Cardiac fibroblast (primary cell): ENCODE measurements around the gene OR10A3.

Experiments
- DNase-seq, 2 donors: peaks; one replicate each; pipeline versions ENCODE4 v3.0.0 to v3.0.0-alpha.2; 2010; ENCODE audit warnings: low read depth in 2 of 2
- H3K4me3 ChIP-seq, 2 donors: replicated peaks in 1 of 2; 1 replicate in 1 of 2; 2 replicates in 1 of 2; pipeline ENCODE4 v1.5.1; 2011; ENCODE audit warnings: low read depth in 2 of 2, low read length in 2 of 2, mild to moderate bottlenecking in 2 of 2, moderate library complexity in 1 of 2
- TF ChIP-seq, protein P1 (sequence below): IDR thresholded peaks from one replicate; pipeline ENCODE4 v1.5.1; 2011; ENCODE audit warnings: low read depth, mild to moderate bottlenecking, low read length, inconsistent platforms

Gene OR10A3

DNA sequence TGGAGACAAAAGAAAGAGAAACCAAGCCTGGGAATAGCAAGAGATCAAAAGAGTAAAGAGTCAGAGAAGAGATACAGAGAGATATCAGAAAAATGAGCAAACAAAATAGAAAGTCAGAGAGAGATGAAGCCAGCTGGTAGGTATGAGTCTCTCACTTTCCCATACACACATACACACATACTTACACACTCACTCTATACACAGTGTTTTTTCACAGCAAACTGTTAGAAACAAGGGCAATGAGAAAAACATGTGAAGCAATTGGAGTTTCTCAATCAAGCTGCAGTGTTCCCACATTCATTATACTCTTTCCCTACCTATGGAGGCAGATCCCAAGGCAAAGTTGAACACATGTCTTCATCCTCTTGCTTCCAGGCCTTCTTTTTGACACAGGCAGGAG, 26.3 kb upstream of the OR10A3 start:
- TF ChIP-seq, protein P1, sequence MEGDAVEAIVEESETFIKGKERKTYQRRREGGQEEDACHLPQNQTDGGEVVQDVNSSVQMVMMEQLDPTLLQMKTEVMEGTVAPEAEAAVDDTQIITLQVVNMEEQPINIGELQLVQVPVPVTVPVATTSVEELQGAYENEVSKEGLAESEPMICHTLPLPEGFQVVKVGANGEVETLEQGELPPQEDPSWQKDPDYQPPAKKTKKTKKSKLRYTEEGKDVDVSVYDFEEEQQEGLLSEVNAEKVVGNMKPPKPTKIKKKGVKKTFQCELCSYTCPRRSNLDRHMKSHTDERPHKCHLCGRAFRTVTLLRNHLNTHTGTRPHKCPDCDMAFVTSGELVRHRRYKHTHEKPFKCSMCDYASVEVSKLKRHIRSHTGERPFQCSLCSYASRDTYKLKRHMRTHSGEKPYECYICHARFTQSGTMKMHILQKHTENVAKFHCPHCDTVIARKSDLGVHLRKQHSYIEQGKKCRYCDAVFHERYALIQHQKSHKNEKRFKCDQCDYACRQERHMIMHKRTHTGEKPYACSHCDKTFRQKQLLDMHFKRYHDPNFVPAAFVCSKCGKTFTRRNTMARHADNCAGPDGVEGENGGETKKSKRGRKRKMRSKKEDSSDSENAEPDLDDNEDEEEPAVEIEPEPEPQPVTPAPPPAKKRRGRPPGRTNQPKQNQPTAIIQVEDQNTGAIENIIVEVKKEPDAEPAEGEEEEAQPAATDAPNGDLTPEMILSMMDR = no peak
- H3K4me3 ChIP-seq = no peak overlapping the region
- DNase-seq = peak in 1 of 2 donors; percentile 11

DNA sequence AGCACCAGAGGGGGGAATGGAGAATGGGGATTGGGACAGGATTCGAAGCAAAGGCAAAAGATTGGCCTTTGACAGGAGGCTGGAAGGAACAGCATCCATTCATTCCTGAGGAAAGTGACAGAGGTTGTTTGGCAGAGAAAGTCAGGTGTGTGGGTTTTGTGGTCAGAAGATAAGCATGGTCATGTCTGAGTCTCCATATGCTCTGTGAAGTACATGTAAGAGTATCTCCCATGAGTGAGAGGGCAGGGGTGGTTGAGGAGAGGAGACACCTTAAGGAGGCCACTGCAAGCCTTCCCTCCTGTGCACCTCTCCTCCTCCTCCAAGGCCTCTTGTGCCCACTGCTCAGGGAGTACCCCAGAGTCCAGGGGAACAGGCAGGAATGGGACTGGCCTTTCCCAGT, 25.6 kb upstream of the OR10A3 start:
- no peak overlapping the region for H3K4me3 ChIP-seq
- TF ChIP-seq, protein P1 = no peak
- DNase-seq = no peak

DNA sequence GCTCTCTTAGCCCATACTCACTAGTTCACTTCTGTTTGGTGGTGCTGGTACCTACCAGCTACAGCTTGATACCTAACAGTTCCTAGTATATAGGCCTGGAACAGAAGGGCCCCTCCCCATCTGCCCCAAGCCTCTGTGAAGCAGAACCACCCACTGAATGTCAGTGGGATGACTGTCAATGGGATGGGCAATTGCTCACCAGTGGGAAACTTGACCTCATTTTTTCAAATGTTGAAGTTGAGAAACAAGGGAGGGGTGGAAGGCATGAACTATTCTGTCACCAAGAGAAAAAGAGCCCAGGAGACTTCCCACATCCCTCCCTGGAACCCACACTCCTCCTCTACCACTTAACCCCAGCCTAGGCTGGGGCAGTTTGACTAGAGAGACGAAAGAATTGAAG, 23.9 kb upstream of the OR10A3 start, which contains the start of gene NLRP10:
TSS of gene NLRP10 (minus strand) at position 62 of the 400 bp plus-strand sequence. CDS start 1,952 bp downstream, outside the sequence.
- peak in 1 of 2 donors; percentile 71 for DNase-seq
- TF ChIP-seq, protein P1 = no peak
- no peak within 1 kb of the TSS for H3K4me3 ChIP-seq

DNA sequence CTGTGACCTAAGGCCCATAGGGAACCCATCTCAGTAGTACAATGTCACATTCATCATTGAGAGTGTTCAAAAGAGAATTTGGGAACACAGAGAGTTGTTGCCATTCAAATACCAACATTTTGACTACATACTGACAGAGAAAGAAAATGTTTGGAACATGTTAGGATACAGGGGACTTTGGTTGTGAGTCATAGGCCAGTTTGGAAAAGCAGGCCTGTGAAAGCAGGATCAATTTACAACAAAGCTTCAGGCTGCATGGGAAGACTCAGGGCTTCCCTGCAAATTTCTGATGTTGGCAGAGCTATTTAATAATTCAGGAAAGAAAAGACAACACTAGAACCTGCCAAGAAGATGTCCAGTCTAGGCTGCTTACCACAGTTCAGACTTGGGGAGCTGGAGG, 23.4 kb upstream of the OR10A3 start:
- TF ChIP-seq, protein P1 = no peak
- DNase-seq = peak in 1 of 2 donors; percentile 28
- H3K4me3 ChIP-seq = no peak overlapping the region

DNA sequence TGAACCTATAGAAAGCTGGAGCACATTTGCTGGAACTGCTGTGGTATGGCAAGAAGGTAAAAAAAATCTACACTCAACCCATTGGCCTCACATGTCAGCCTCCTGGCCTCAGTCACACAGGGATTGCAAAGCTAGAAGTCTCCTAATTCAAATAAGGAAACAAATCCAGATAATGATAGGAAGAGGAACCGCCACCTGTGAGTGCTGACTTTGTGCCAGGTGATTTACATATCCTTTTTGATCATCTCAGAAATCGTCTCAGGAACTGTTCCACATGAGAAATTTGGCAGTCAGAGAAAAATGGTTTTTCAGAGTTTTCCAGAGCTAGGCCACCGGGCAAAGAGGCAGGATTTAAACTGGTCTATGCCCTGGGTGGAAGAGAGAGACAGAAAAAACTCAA, 22.8 kb upstream of the OR10A3 start:
- TF ChIP-seq, protein P1 = no peak
- no peak overlapping the region for H3K4me3 ChIP-seq
- no peak for DNase-seq

DNA sequence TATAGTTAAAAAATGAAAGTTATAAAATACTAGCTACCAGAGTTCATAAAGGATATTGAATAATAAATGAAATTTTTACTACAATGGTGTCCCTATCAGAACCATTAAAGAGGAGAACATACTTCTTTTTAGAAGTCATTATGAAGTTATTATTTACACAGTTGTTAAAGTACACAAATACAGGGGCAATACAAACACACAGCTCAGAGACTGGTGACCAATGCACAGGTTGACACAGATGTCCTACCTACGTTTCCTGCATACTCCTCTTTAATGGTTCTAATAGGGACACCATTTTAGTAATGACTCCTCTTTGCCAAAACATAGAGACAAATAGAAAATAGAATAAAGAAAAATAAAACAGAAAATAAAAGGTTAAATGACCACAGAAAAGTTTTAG, 13.7 kb upstream of the OR10A3 start:
- DNase-seq = no peak
- TF ChIP-seq, protein P1 = no peak
- H3K4me3 ChIP-seq = no peak overlapping the region

DNA sequence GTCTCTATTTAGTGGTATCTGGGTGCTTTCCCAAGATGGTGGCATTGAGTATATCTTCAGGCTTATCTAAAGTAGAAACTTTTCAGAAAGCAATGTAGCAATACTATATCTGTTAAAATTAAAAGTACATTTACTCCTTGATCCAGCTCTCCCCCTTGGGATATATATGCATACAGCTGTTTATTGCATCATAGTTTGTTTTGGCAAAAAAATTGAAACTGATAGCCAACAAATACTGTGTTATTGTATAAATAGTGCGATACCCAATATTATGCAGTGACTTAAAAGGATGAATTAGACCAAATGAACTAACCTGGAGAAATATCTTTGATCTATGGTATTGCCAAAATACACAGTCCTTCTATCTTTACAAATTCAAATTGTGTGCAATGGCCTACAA, 8.4 kb upstream of the OR10A3 start:
- TF ChIP-seq, protein P1 = no peak
- DNase-seq = peak in 1 of 2 donors; percentile 15
- no peak overlapping the region for H3K4me3 ChIP-seq
